Ishikawa (cell line): Measurements from ENCODE around the gene NEK11.

Experiments used
- CEBPB ChIP-seq: IDR thresholded peaks from 2 replicates; pipeline ENCODE4 v1.6.1; 2012
- CREB1 ChIP-seq: IDR thresholded peaks from 2 replicates; pipeline ENCODE4 v1.6.1; 2012; ENCODE audit warnings: low read depth
- EGR1 ChIP-seq: IDR thresholded peaks from 2 replicates; pipeline ENCODE4 v1.6.1; 2012
- EP300 ChIP-seq: IDR thresholded peaks from 2 replicates; pipeline ENCODE4 v1.6.1; 2012; ENCODE audit warnings: borderline replicate concordance
- FOXM1 ChIP-seq: IDR thresholded peaks from 2 replicates; pipeline ENCODE4 v1.6.1; 2012; ENCODE audit warnings: low read depth, borderline replicate concordance
- NFIC ChIP-seq: IDR thresholded peaks from 2 replicates; pipeline ENCODE4 v1.6.1; 2012
- RAD21 ChIP-seq: IDR thresholded peaks from 2 replicates; pipeline ENCODE4 v1.6.1; 2012; ENCODE audit warnings: low read depth
- REST ChIP-seq: IDR thresholded peaks from 2 replicates; pipeline ENCODE4 v1.6.1; 2012; ENCODE audit warnings: low read depth, mild to moderate bottlenecking
- TAF1 ChIP-seq: IDR thresholded peaks from 2 replicates; pipeline ENCODE4 v1.6.1; 2012; ENCODE audit warnings: low read depth, mild to moderate bottlenecking
- TCF12 ChIP-seq: IDR thresholded peaks from 2 replicates; pipeline ENCODE4 v1.6.1; 2012; ENCODE audit warnings: low read depth
- TEAD4 ChIP-seq: IDR thresholded peaks from 2 replicates; pipeline ENCODE4 v1.6.1; 2012
- YY1 ChIP-seq: IDR thresholded peaks from 2 replicates; pipeline ENCODE4 v1.6.1; 2012; ENCODE audit warnings: low read depth
- ZBTB7A ChIP-seq: IDR thresholded peaks from 2 replicates; pipeline ENCODE4 v1.6.1; 2012; ENCODE audit warnings: low read depth
- TF ChIP-seq, protein P1 (sequence below): IDR thresholded peaks from 2 replicates; pipeline ENCODE4 v1.6.1; 2012
- TF ChIP-seq, protein P2 (sequence below): IDR thresholded peaks from 2 replicates; pipeline ENCODE4 v1.6.1; 2012

The NEK11 gene

GRCh38 chr3:131388490-131388799, 361.8 kb downstream of the NEK11 start:
- TF ChIP-seq, protein P1, sequence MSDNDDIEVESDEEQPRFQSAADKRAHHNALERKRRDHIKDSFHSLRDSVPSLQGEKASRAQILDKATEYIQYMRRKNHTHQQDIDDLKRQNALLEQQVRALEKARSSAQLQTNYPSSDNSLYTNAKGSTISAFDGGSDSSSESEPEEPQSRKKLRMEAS: no peak
- TF ChIP-seq CREB1 (no peak), TEAD4 (no peak), TCF12 (no peak), FOXM1 (no peak), CEBPB (no peak), RAD21 (no peak), REST (no peak)

DNA sequence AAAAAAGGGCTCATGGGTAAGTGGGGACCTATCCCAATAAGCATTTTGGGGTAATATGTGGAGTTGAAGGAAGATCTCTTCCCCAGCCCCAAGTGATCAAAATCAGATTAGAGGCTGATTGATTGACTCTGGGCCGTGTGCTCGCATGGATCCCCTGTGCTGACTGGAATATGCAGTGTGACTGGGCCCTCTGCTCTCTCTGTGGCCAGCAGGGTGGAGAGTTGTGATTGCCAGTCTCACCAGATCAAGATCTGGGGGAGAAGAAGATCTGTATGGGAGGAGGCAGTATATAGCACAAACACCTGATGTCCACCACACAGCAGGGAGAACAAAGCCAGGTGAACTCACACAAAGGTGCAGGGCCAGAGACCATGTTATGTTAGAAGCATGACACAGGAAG, 363.7 kb downstream of the NEK11 start:
- no peak for TF ChIP-seq RAD21
- TF ChIP-seq TAF1: no peak
- TF ChIP-seq EGR1: no peak
- TF ChIP-seq CREB1: no peak
- no peak for TF ChIP-seq ZBTB7A
- no peak for TF ChIP-seq NFIC
- TF ChIP-seq REST: no peak
- no peak for TF ChIP-seq YY1

- no peak for TF ChIP-seq YY1
- no peak for TF ChIP-seq TEAD4
- TF ChIP-seq ZBTB7A: no peak
- TF ChIP-seq RAD21: no peak
- no peak for TF ChIP-seq NFIC
- no peak for TF ChIP-seq EP300
- no peak for TF ChIP-seq TCF12
- TF ChIP-seq CEBPB: no peak
- TF ChIP-seq, protein P2, sequence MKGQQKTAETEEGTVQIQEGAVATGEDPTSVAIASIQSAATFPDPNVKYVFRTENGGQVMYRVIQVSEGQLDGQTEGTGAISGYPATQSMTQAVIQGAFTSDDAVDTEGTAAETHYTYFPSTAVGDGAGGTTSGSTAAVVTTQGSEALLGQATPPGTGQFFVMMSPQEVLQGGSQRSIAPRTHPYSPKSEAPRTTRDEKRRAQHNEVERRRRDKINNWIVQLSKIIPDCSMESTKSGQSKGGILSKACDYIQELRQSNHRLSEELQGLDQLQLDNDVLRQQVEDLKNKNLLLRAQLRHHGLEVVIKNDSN: no peak
- TF ChIP-seq, protein P1: no peak
- TF ChIP-seq REST: no peak
- TF ChIP-seq FOXM1: no peak
- TF ChIP-seq EGR1: no peak
- no peak for TF ChIP-seq TAF1
- no peak for TF ChIP-seq CREB1
Measured at GRCh38 chr3:131393051-131393450, 366.4 kb downstream of the NEK11 start.

- no peak for TF ChIP-seq ZBTB7A
- TF ChIP-seq CREB1: no peak
- TF ChIP-seq TAF1: no peak
- TF ChIP-seq RAD21: no peak
- TF ChIP-seq FOXM1: no peak
- no peak for TF ChIP-seq REST
- TF ChIP-seq EGR1: no peak
- TF ChIP-seq, protein P1: no peak
- no peak for TF ChIP-seq TCF12
- TF ChIP-seq, protein P2: no peak
- TF ChIP-seq TEAD4: no peak
- no peak for TF ChIP-seq EP300
- TF ChIP-seq CEBPB: no peak
- TF ChIP-seq YY1: no peak
- TF ChIP-seq NFIC: no peak
Measured at GRCh38 chr3:131393868-131394267, 367.2 kb downstream of the NEK11 start.
